Measurements from ENCODE around the gene SUN5.

GRCh38 chr20:33030076-33030475 is 25.8 kb upstream of the SUN5 start:
- TF ChIP-seq GATA2 (IDR thresholded peaks at IDR 0.05; ENCODE audit: low read depth, low read length): no peak
- TF ChIP-seq GATA3 (IDR thresholded peaks at IDR 0.05; ENCODE audit: low read depth, low read length): no peak

Measured in SH-SY5Y (cell line).